ENCODE results near the gene MMRN2.
"Not testable (repeated sequence)": the region's sequence is repeated elsewhere in the genome, so short reads cannot be mapped to it uniquely, and the experiment has no call there.

MMRN2 gene

GRCh38 chr10:86954681-86955500, 2.5 kb downstream of the MMRN2 start:
- TF ChIP-seq CTCF (IDR thresholded peaks at IDR 0.05; ENCODE audit: insufficient read depth, low read depth, low read length, missing control alignments) = no peak
- H3K4me3 ChIP-seq (ENCODE audit: low read length) = no peak overlapping the region
- no peak for DNase-seq (ENCODE audit: low read depth)

GRCh38 chr10:86953747-86954680, 3.4 kb downstream of the MMRN2 start:
- no peak for TF ChIP-seq CTCF (IDR thresholded peaks at IDR 0.05; ENCODE audit: insufficient read depth, low read depth, low read length, missing control alignments)
- DNase-seq (ENCODE audit: low read depth) = no peak
- H3K4me3 ChIP-seq (ENCODE audit: low read length) = no peak overlapping the region

- DNase-seq (ENCODE audit: low read depth); H3K4me3 ChIP-seq (ENCODE audit: low read length): not testable (repeated sequence)
Measured at GRCh38 chr10:86952697-86953096, 4.7 kb downstream of the MMRN2 start.

- no peak for TF ChIP-seq CTCF (IDR thresholded peaks at IDR 0.05; ENCODE audit: insufficient read depth, low read depth, low read length, missing control alignments)
- DNase-seq (ENCODE audit: low read depth) = no peak
Measured at GRCh38 chr10:86952106-86952505, 5.3 kb downstream of the MMRN2 start.

GRCh38 chr10:86951184-86951761, 6.1 kb downstream of the MMRN2 start:
- H3K4me3 ChIP-seq (ENCODE audit: low read length) = no peak overlapping the region

More at GRCh38 chr10:86952106-86952505, 5.3 kb downstream of the MMRN2 start:
- no peak overlapping the region for H3K4me3 ChIP-seq (ENCODE audit: low read length)

GRCh38 chr10:86950349-86950748, 7.1 kb downstream of the MMRN2 start:
- TF ChIP-seq CTCF (IDR thresholded peaks at IDR 0.05; ENCODE audit: insufficient read depth, low read depth, low read length, missing control alignments) = no peak
- H3K4me3 ChIP-seq (ENCODE audit: low read length) = no peak overlapping the region
- no peak for DNase-seq (ENCODE audit: low read depth)

More at GRCh38 chr10:86951184-86951761, 6.1 kb downstream of the MMRN2 start:
- TF ChIP-seq CTCF (IDR thresholded peaks at IDR 0.05; ENCODE audit: insufficient read depth, low read depth, low read length, missing control alignments) = no peak
- DNase-seq (ENCODE audit: low read depth) = no peak

GRCh38 chr10:86947806-86948205, 9.6 kb downstream of the MMRN2 start:
- not testable (repeated sequence) for H3K4me3 ChIP-seq (ENCODE audit: low read length); DNase-seq (ENCODE audit: low read depth)
